BE2C (cell line): ENCODE measurements around the gene D2HGDH.

ENCODE experiments used
- DNase-seq: peaks from one replicate; pipeline ENCODE4 v3.0.0-alpha.2; 2020
- H3K27me3 ChIP-seq: fragments of 250-450 bp; sonication (Bioruptor Pico); 2 replicates; pipeline ENCODE4 v1.5.1; 2020; ENCODE audit warnings: mild to moderate bottlenecking
- H3K36me3 ChIP-seq: fragments of 250-450 bp; sonication (Bioruptor Pico); 2 replicates; pipeline ENCODE4 v1.5.1; 2020; ENCODE audit warnings: mild to moderate bottlenecking
- H3K4me1 ChIP-seq: fragments of 250-450 bp; sonication (Bioruptor Pico); 2 replicates; pipeline ENCODE4 v1.5.1; 2020
- H3K4me3 ChIP-seq: 2 replicates; pipeline ENCODE4 v1.5.1; 2011; ENCODE audit warnings: low read depth, low read length
- H3K9me3 ChIP-seq: fragments of 250-450 bp; sonication (Bioruptor Pico); 2 replicates; pipeline ENCODE4 v1.5.1; 2020
- TF ChIP-seq, protein P1 (sequence below): IDR thresholded peaks from 2 replicates; pipeline ENCODE4 v1.5.1; 2012; ENCODE audit warnings: mild to moderate bottlenecking, low read depth, low read length

The D2HGDH gene

DNA sequence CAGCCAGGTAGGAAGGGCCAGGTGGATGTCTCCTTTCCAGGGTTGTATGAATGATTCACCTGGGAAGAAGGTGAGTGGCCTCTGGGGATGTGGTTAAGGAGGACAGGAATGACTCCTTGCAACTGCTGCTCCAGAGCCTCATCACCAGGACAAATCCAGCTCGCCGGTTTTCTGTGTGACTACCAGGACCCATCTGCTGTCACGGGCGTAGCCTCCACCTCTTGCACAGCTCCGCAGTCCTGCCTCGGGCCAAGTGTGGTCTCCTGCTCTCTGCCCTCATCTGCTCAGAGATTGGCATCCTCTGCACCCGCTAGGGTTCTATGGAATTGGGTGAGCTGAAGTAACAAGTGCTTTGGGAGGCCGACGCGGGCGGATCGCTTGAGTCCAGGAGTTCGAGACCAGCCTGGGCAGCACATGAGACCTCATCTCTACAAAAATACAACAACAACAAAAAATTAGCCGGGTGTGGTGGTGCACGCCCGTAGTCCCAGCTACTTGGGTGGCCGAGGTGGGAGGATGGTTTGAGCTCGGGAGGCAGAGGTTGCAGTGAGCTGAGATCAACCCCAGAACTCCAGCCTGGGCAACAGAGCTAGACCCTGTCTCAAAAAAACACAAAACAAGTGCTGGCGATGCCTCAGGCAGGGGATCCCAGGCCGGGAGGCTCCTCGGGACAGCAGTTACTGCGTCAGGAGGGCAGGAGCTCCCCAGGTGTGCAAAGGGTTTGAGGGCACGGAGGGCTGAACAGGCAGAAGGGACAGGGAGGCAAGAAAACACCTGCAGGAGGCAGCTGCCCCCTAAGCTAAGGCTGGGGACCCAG, 831 bp upstream of the D2HGDH start:
- DNase-seq = no peak
- H3K9me3 ChIP-seq = no peaks in the 10 kb centered on the region
- peak overlapping the region; percentile 45 for H3K4me3 ChIP-seq
- no peaks in the 10 kb centered on the region for H3K27me3 ChIP-seq
- TF ChIP-seq, protein P1, sequence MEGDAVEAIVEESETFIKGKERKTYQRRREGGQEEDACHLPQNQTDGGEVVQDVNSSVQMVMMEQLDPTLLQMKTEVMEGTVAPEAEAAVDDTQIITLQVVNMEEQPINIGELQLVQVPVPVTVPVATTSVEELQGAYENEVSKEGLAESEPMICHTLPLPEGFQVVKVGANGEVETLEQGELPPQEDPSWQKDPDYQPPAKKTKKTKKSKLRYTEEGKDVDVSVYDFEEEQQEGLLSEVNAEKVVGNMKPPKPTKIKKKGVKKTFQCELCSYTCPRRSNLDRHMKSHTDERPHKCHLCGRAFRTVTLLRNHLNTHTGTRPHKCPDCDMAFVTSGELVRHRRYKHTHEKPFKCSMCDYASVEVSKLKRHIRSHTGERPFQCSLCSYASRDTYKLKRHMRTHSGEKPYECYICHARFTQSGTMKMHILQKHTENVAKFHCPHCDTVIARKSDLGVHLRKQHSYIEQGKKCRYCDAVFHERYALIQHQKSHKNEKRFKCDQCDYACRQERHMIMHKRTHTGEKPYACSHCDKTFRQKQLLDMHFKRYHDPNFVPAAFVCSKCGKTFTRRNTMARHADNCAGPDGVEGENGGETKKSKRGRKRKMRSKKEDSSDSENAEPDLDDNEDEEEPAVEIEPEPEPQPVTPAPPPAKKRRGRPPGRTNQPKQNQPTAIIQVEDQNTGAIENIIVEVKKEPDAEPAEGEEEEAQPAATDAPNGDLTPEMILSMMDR = no peak
- no peaks in the 10 kb centered on the region for H3K4me1 ChIP-seq
- peaks cover 4% of the 10 kb centered on the region; the same call in 1 of the 2 replicates for H3K36me3 ChIP-seq

DNA sequence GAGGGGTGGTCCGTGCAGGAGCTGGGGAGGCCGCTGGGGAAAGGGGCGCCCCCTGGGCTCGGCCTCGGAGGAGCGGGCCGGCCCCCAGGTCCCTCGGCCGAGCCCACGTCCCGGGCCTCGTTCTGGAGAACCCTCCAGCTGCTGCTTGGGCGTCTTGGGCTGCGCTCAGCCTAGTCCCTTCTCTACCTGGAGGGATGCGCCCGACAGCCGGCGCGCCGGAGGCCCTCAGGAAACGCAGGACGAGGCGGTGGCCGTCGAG, 293 bp upstream of the D2HGDH start:
- Histone ChIP-seq H3K36me3 (peaks cover 4% of the 10 kb centered on the region; the same call in 1 of the 2 replicates), H3K9me3 (no peaks in the 10 kb centered on the region), H3K27me3 (no peaks in the 10 kb centered on the region), H3K4me1 (no peaks in the 10 kb centered on the region), H3K4me3 (peak overlapping the region; percentile 45)
- DNase-seq = no peak
- TF ChIP-seq, protein P1 = no peak

DNA sequence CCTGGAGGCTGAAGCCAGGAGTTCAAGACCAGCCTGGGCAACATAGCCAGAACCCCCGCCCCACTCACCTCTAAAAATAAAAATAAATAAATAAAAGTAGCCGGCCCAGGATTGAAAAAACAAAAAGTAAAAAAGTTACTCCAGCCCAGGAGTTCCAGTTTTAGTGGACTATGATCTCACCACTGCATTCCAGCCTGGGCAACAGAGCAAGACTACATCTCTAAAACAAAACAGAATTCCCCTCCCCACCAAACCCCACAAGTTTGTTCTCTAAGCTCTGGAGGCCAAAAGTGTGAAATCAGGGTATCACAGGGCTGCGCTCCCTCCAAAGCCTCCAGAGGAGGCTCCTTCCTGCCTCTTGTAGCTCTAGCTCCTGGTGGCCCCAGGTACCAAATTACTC, 1.7 kb downstream of the D2HGDH start:
- H3K9me3 ChIP-seq = no peaks in the 10 kb centered on the region
- no peaks in the 10 kb centered on the region for H3K27me3 ChIP-seq
- TF ChIP-seq, protein P1 = no peak
- H3K36me3 ChIP-seq = peaks cover 4% of the 10 kb centered on the region; the same call in 1 of the 2 replicates
- H3K4me1 ChIP-seq = no peaks in the 10 kb centered on the region
- no peak for DNase-seq
- no peak overlapping the region for H3K4me3 ChIP-seq

DNA sequence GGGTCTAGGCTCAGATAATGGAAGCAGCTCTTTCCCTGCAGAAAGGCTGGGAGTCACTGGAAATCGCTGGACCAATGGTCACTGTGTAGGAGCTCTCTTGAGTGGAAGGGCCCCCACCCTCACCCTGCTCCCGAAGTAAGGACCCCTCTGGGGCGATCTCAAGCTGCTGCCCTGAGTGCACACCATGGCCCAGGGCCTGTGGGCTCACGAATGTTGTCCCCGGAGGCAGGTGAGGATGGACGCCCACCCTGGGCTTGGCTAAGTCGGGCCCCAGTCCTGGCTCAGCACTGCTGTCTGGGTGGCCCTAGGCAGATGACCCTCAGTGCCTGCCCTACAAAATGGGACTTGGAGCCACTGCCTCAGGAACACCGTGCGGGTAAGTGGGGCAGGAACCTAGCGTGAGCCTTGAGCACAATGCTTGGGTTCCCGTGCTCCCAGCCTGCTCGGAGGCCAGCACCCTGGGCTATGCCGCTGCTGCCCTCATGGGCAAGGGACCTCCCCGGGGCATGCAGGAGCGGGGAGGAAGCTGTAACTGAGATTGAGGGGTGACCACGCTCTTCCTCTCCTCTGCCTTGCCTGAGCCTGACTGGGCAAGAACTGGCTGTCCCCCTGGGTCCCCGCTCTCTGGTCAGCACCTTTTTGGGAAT, 3.7 kb downstream of the D2HGDH start:
- no peaks in the 10 kb centered on the region for H3K4me1 ChIP-seq
- no peak for DNase-seq
- no peak overlapping the region for H3K4me3 ChIP-seq
- H3K27me3 ChIP-seq = no peaks in the 10 kb centered on the region
- peaks cover 4% of the 10 kb centered on the region; the same call in 1 of the 2 replicates for H3K36me3 ChIP-seq
- TF ChIP-seq, protein P1 = no peak
- no peaks in the 10 kb centered on the region for H3K9me3 ChIP-seq

DNA sequence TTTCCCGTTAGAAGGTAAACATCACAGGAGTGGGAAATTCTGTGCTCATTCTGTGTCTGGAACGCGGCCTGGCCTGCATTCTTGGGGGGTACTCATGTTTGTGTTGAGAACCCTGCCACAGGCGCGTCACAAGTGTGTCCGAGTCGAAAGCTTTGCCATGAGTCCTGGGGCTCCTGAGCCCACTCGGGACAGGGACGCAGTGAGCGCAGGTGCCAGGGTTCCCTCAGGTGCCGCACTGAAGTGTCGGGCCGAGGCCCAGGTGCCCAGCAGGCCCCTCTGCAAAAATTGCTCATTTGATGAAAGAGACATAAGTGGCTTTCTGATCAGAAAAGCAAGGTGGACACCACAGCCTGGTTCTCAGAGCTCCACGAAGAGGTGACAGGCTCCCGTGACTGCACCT, 4.7 kb downstream of the D2HGDH start:
- Histone ChIP-seq H3K4me3 (no peak overlapping the region), H3K9me3 (no peaks in the 10 kb centered on the region), H3K27me3 (no peaks in the 10 kb centered on the region), H3K4me1 (no peaks in the 10 kb centered on the region), H3K36me3 (peaks cover 11% of the 10 kb centered on the region)
- TF ChIP-seq, protein P1 = no peak
- no peak for DNase-seq

DNA sequence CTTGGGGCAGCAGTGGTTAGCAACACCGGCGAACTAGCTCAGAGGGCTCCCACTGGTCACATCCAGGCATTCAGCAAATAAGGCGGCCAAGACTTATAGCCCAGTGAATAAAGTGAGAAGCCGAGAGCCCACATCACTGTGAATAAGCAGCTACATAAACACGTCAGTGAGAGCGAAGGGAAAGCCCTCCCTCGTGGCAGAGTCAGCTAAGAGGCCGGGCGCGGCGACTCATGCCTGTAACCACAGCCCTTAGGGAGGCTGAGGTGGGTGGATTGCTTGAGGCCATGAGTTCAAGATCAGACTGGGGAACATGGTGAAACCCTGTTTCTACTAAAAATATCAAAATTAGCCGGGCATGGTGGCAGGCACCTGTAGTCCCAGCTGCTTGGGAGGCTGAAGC, 5.2 kb downstream of the D2HGDH start:
- DNase-seq = no peak
- TF ChIP-seq, protein P1 = no peak
- Histone ChIP-seq H3K9me3 (no peaks in the 10 kb centered on the region), H3K4me3 (no peak overlapping the region), H3K4me1 (no peaks in the 10 kb centered on the region), H3K27me3 (no peaks in the 10 kb centered on the region), H3K36me3 (peaks cover 16% of the 10 kb centered on the region)
